ENCODE results near the gene LPAR3. TPM values are rescaled to one million over a fixed set of nuclear protein-coding genes. Genes with fewer than 3 reads are reported as not detected.

Gene LPAR3
- total RNA-seq, 1 experiment from 2014 or later, result 4.6 TPM

DNA sequence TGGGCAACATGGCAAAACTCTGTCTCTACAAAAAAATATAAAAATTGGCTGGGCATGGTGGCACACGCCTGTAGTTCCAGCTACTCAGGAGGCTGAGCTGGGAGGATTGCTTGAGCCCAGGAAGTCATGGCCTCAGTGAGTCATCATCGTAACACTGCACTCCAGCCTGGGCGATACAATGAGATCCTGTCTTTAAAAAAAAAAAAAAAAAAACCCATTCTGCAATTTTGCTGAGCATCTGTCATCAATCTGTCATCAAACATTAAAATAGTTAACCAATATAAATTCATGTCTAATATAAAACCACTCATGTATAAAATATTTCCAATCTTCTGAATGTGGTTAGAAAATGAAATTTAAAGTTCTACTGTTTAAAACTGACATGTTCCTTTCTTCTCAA lies 56.9 kb downstream of the LPAR3 start:
- Histone ChIP-seq H3K36me3 (no peaks in the 10 kb centered on the region), H3K4me3 (no peak overlapping the region), H3K4me1 (no peaks in the 10 kb centered on the region; the same call in 1 of the 2 replicates), H3K27ac (no peak overlapping the region), H3K9me3 (replicated peaks) (no peaks in the 10 kb centered on the region), H3K27me3 (no peaks in the 10 kb centered on the region)
- peak; percentile 20 to 22 for DNase-seq

DNA sequence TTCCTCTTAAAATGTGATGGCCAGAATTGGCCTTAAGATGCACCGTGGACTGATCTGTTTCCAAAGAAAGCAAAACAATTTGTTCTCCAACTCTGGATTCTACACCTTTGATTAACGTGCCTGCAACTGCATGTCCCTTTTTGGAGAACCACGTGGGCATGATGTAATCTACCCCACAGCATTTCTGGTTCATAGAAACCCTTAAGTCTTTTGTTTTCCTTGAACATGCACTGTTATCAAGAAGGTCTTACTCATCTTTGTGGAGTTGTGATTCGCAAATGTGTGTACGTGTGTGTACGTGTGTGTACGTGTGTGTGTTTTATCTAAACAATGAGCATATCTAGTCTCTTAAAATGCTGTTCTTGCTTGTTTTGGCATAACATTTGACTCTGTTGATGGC lies 57.8 kb downstream of the LPAR3 start:
- no peak for DNase-seq
- no peaks in the 10 kb centered on the region; the same call in 1 of the 2 replicates for H3K4me1 ChIP-seq
- no peak overlapping the region for H3K4me3 ChIP-seq
- no peak overlapping the region for H3K27ac ChIP-seq
- H3K9me3 ChIP-seq (replicated peaks), result no peaks in the 10 kb centered on the region
- no peaks in the 10 kb centered on the region for H3K27me3 ChIP-seq
- no peaks in the 10 kb centered on the region for H3K36me3 ChIP-seq

DNA sequence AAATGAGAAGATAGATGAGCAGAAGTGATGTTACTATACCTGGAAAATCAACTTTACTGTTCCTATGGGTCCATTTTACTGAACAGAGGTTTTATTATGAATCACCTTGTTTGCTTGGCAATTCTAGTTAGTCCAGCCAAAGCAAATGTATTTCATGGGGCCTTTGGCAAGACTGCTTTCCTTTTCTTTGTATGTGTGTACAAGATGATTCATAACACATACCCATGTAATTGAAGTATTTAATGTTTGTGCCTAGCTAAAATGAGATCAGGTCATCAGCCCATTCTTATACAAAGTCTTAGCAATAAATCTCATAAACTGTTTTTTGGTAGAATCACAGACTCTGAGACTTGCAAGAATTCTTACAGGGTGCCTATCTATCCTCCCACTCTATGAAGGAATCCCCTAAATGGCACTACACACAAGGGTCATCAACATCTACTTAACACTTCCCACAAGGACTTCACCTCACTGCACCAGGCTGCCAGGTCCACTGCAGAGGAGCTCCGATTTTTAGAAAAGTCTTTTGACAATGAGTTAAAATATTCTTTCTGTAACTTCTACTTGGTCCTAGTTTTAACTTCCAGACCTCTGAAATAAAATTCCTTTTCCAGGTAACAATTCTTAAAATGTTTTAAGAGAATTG lies 58.5 kb downstream of the LPAR3 start:
- no peak overlapping the region for H3K4me3 ChIP-seq
- H3K27me3 ChIP-seq, result no peaks in the 10 kb centered on the region
- no peaks in the 10 kb centered on the region for H3K36me3 ChIP-seq
- no peak overlapping the region for H3K27ac ChIP-seq
- no peak for DNase-seq
- H3K4me1 ChIP-seq, result no peaks in the 10 kb centered on the region; the same call in 1 of the 2 replicates
- no peaks in the 10 kb centered on the region for H3K9me3 ChIP-seq (replicated peaks)

- Histone ChIP-seq H3K9me3 (replicated peaks) (no peaks in the 10 kb centered on the region), H3K4me3 (no peak overlapping the region), H3K27me3 (no peaks in the 10 kb centered on the region), H3K27ac (no peak overlapping the region), H3K36me3 (no peaks in the 10 kb centered on the region), H3K4me1 (no peaks in the 10 kb centered on the region; the same call in 1 of the 2 replicates)
- DNase-seq, result no peak
Measured at GRCh38 chr1:84833194-84833593, 59.8 kb downstream of the LPAR3 start.

- Histone ChIP-seq H3K4me1 (no peaks in the 10 kb centered on the region), H3K27me3 (no peaks in the 10 kb centered on the region), H3K4me3 (no peak overlapping the region), H3K9me3 (replicated peaks) (no peaks in the 10 kb centered on the region), H3K36me3 (no peaks in the 10 kb centered on the region), H3K27ac (no peak overlapping the region)
- DNase-seq, result no peak
Measured at GRCh38 chr1:84830136-84830535, 62.9 kb downstream of the LPAR3 start.

DNA sequence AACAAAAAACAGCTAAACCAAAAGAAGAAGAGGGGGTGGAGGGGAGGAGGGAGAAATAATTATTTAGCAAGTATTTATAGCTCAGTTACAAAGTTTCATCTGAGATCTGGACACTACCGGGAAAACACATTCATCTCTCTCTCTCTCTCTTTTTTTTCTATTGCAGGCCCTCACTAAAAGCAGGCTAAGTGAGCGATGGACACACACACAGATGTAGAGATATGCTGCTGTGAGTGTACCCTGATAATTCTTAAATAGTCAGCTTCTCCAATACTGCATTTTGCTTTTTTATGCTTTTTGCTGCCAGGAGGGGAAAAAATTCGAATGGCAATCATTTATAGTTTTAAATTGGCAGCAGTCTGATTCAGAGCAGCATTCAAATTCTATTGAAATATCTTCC lies 65.0 kb downstream of the LPAR3 start:
- Histone ChIP-seq H3K4me1 (no peaks in the 10 kb centered on the region), H3K9me3 (replicated peaks) (no peaks in the 10 kb centered on the region), H3K4me3 (no peak overlapping the region), H3K27ac (no peak overlapping the region), H3K36me3 (no peaks in the 10 kb centered on the region), H3K27me3 (no peaks in the 10 kb centered on the region)
- DNase-seq, result no peak

GRCh38 chr1:84827555-84827954 lies 65.5 kb downstream of the LPAR3 start:
- H3K4me3 ChIP-seq, result no peak overlapping the region
- H3K27me3 ChIP-seq, result no peaks in the 10 kb centered on the region
- DNase-seq, result no peak
- no peaks in the 10 kb centered on the region for H3K36me3 ChIP-seq
- H3K9me3 ChIP-seq (replicated peaks), result no peaks in the 10 kb centered on the region
- no peaks in the 10 kb centered on the region for H3K4me1 ChIP-seq
- H3K27ac ChIP-seq, result no peak overlapping the region

DNA sequence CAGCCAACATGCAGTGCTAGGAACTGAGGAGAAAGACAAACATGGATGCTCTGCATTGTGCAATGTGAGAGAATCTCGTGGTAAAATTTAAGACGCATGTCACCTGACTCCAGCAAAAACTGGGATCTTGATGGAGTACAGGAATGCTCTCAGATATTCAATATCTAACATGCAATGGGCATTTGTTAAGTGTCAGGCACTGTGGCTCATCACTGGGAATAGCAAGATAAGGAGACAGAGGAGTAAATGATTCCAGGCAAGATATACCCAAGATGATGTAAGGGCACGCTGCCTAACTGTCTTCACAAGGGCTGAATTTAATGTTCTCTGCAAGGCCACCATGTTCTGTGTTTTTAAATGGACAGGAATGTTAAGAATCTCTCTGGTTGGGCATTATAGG lies 67.8 kb downstream of the LPAR3 start:
- H3K27ac ChIP-seq, result no peak overlapping the region
- H3K4me1 ChIP-seq, result no peaks in the 10 kb centered on the region
- H3K9me3 ChIP-seq (replicated peaks), result no peaks in the 10 kb centered on the region
- DNase-seq, result no peak
- no peak overlapping the region for H3K4me3 ChIP-seq
- H3K36me3 ChIP-seq, result no peaks in the 10 kb centered on the region
- no peaks in the 10 kb centered on the region for H3K27me3 ChIP-seq

GRCh38 chr1:84823991-84824390 lies 69.0 kb downstream of the LPAR3 start:
- no peaks in the 10 kb centered on the region for H3K27me3 ChIP-seq
- H3K4me1 ChIP-seq, result no peaks in the 10 kb centered on the region
- no peak overlapping the region for H3K4me3 ChIP-seq
- no peaks in the 10 kb centered on the region for H3K36me3 ChIP-seq
- H3K27ac ChIP-seq, result no peak overlapping the region
- DNase-seq, result no peak
- H3K9me3 ChIP-seq (replicated peaks), result no peaks in the 10 kb centered on the region

GRCh38 chr1:84823511-84823910 lies 69.5 kb downstream of the LPAR3 start:
- no peak for DNase-seq
- Histone ChIP-seq H3K27me3 (no peaks in the 10 kb centered on the region), H3K9me3 (replicated peaks) (no peaks in the 10 kb centered on the region), H3K36me3 (no peaks in the 10 kb centered on the region), H3K27ac (no peak overlapping the region), H3K4me1 (no peaks in the 10 kb centered on the region), H3K4me3 (no peak overlapping the region)

DNA sequence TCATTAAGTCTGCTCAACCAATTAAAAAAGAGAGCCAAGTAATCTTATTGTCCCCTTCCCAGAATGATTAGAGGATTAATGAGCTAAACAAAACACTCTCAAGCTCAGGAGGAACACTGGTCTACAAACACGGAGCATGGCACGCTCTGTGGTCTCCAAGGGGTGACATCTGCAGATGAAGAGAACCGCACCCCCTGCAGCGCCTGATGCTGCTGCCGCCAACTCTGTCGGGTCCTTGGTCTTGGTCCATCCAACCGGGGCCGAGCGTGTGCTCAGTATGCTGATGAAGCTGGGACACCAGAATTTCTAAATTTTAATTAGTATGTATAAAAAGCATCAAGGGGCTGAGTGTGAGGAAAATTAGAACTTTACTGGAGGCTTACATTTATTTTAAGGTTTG lies 82.7 kb downstream of the LPAR3 start:
- H3K36me3 ChIP-seq, result no peaks in the 10 kb centered on the region
- DNase-seq, result no peak
- no peaks in the 10 kb centered on the region for H3K27me3 ChIP-seq
- H3K9me3 ChIP-seq (replicated peaks), result no peaks in the 10 kb centered on the region
- H3K27ac ChIP-seq, result no peak overlapping the region
- no peak overlapping the region for H3K4me3 ChIP-seq
- no peaks in the 10 kb centered on the region for H3K4me1 ChIP-seq

GRCh38 chr1:84809023-84809422 lies 84.0 kb downstream of the LPAR3 start:
- H3K4me3 ChIP-seq, result no peak overlapping the region
- no peaks in the 10 kb centered on the region for H3K4me1 ChIP-seq
- H3K27me3 ChIP-seq, result no peaks in the 10 kb centered on the region
- no peaks in the 10 kb centered on the region for H3K36me3 ChIP-seq
- no peak for DNase-seq
- H3K9me3 ChIP-seq (replicated peaks), result no peaks in the 10 kb centered on the region
- no peak overlapping the region for H3K27ac ChIP-seq

DNA sequence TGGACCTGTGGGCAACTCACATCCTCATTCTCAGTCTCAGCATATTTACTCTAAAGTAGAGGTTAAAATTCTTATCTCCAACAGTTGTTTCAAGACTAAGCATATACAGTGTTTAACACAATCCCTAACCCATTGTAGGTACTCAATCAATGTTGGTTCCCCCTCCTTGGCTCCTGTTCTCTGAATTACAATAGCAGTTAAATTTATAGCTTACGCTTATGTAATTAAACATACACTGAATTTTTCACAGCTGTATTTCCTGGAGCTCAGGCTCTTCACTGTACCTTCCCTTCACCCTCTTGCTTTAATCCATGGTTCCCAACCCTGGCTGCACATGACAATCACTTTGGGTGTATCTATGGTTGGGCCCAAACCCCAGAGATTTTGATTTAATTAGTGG lies 89.4 kb downstream of the LPAR3 start:
- Histone ChIP-seq H3K27ac (no peak overlapping the region), H3K4me1 (no peaks in the 10 kb centered on the region), H3K9me3 (replicated peaks) (no peaks in the 10 kb centered on the region), H3K4me3 (no peak overlapping the region), H3K36me3 (no peaks in the 10 kb centered on the region), H3K27me3 (no peaks in the 10 kb centered on the region)
- no peak for DNase-seq

GRCh38 chr1:84802567-84803232 lies 90.3 kb downstream of the LPAR3 start:
- Histone ChIP-seq H3K4me1 (no peaks in the 10 kb centered on the region), H3K9me3 (replicated peaks) (no peaks in the 10 kb centered on the region), H3K27ac (no peak overlapping the region), H3K36me3 (no peaks in the 10 kb centered on the region), H3K27me3 (no peaks in the 10 kb centered on the region), H3K4me3 (no peak overlapping the region)
- DNase-seq, result no peak

DNA sequence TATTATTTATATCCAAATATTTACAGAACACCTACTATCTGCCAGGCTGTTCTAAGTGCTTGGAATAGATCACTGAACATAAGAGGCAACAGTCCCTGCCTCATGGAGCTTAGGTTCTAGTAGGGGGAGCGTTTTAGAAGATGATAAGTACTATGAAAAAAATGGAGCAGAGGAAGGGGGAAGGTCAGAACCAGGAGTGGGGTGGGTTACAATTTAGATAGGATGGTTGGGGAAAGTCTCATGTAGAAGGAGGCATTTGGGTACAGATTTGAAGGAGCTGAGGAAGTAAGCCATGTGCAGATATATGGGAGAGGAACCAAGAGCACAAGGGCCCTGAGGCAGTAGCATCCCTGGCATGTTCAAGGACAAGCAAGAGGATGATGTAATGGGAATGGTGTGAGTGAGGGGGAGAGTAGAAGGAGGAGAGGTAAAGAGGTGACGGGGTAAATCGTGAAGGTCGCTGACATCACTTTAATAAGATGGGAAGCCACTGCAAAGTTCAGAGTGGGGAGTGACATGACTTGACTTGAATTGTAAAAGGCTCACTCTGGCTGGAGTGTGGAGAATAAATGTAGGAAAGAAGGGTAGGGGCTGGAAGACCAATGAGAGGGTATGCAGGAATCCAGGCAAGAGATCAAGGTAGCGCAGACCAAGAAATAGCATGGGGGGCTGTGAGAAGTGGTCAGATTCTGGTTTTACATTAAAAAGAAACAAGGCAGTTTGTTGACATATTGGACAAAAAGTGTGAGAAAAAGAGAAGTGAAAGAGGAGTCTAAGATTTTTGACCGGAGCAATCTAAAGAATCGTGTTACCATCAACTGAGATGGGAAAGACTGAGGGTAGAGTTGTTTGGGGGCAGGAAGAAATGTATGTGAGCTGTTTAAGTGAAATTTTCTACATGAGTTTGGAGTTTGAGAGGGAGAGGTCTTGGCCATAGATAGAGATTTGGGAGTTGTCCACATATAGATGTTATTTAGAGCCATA lies 92.6 kb downstream of the LPAR3 start:
- Histone ChIP-seq H3K4me1 (no peaks in the 10 kb centered on the region), H3K27ac (no peak overlapping the region)

More for the DNA sequence above, 92.6 kb downstream of the LPAR3 start:
- Histone ChIP-seq H3K4me3 (no peak overlapping the region), H3K9me3 (replicated peaks) (no peaks in the 10 kb centered on the region), H3K36me3 (no peaks in the 10 kb centered on the region), H3K27me3 (no peaks in the 10 kb centered on the region)
- DNase-seq, result no peak

Data from SJCRH30 (cell line).